Thyroid gland (tissue), 4 donors: ENCODE measurements around the gene PTPRN2. TPM values are rescaled to one million over a fixed set of nuclear protein-coding genes. Genes with fewer than 3 reads are reported as not detected.
"Not testable (repeated sequence)": the region's sequence is repeated elsewhere in the genome, so short reads cannot be mapped to it uniquely, and the experiment has no call there.

Source experiments
- DNase-seq, 2 donors: peaks; one replicate each; pipeline ENCODE4 v3.0.0-alpha.2; 2019
- H3K27ac ChIP-seq, 3 donors: fragments of 200-600 bp; sonication (generic); 1 replicate in 2 of 3; 2 replicates in 1 of 3; pipeline ENCODE4 v1.5.1; 2016 to 2019; ENCODE audit warnings: mild to moderate bottlenecking in 1 of 3, moderate library complexity in 1 of 3
- H3K27me3 ChIP-seq: fragments of 200-600 bp; sonication (generic); one replicate; pipeline ENCODE4 v1.5.1; 2019
- H3K36me3 ChIP-seq, 2 donors: fragments of 200-600 bp; sonication (generic); one replicate each; pipeline ENCODE4 v1.5.1; 2016 to 2019
- H3K4me1 ChIP-seq, 2 donors: fragments of 200-600 bp; sonication (generic); one replicate each; pipeline ENCODE4 v1.5.1; 2017 to 2019
- H3K4me3 ChIP-seq, 3 donors: fragments of 200-600 bp; sonication (generic); replicated peaks in 1 of 3; 1 replicate in 2 of 3; 2 replicates in 1 of 3; pipeline ENCODE4 v1.5.1; 2016; ENCODE audit warnings: mild to moderate bottlenecking in 1 of 3
- H3K9me3 ChIP-seq: fragments of 200-600 bp; sonication (generic); one replicate; pipeline ENCODE4 v1.5.1; 2017
- CTCF ChIP-seq, 6 experiments: fragments of 200-600 bp in 3 of 6; fragments of 450-650 bp in 3 of 6; sonication (generic) in 3 of 6; IDR thresholded peaks; one replicate each; pipeline ENCODE4 v1.5.1; 2016 to 2019; ENCODE audit warnings: antibody characterized with exemption in 6 of 6, mild to moderate bottlenecking in 2 of 6, inconsistent platforms in 1 of 6, moderate library complexity in 1 of 6
- POLR2A ChIP-seq, 2 donors: fragments of 450-650 bp; IDR thresholded peaks; one replicate each; pipeline ENCODE4 v1.6.1; 2017; ENCODE audit warnings: antibody characterized with exemption in 2 of 2, mild to moderate bottlenecking in 2 of 2, moderate library complexity in 1 of 2
- WGBS, 2 donors: methylation state at CpG; one replicate each; pipeline ENCODE4 v1.1.5; 2017; 5-methylcytosine and 5-hydroxymethylcytosine counted together
- intact Hi-C: fragments of 100-400 bp; cut with DNase I; formaldehyde crosslinking; loops from one replicate; pipeline ENCODE4 v1.15.1; 2023
- total RNA-seq, 4 donors: library from RNA; depleted of rRNA; stranded (reverse); fragments of >200 nt; gene quantifications; one replicate each; pipeline ENCODE4 v1.2.3, GENCODE V29; 2016

The PTPRN2 gene
- total RNA-seq, 4 donors from 2014 or later, result 4.2 to 9.9 (median 7.7) TPM

GRCh38 chr7:158035343-158035742 is 552.3 kb downstream of the PTPRN2 start:
- no peaks in the 10 kb centered on the region for H3K9me3 ChIP-seq
- H3K27me3 ChIP-seq, result no peaks in the 10 kb centered on the region
- no peak overlapping the region for H3K27ac ChIP-seq
- no peak for TF ChIP-seq CTCF (IDR thresholded peaks at IDR 0.05)
- no peak for TF ChIP-seq POLR2A (IDR thresholded peaks at IDR 0.05)
- H3K4me3 ChIP-seq, result no peak overlapping the region
- DNase-seq, result no peak
- intact Hi-C loops, result no loop called here
- WGBS, 2 donors, result 63 to 68% methylated on average over 4 of the region's 4 CpGs
- no peaks in the 10 kb centered on the region for H3K36me3 ChIP-seq
- no peaks in the 10 kb centered on the region for H3K4me1 ChIP-seq

GRCh38 chr7:158034571-158034970 is 553.1 kb downstream of the PTPRN2 start:
- TF ChIP-seq POLR2A (IDR thresholded peaks at IDR 0.05) (no peak), CTCF (IDR thresholded peaks at IDR 0.05) (no peak)
- DNase-seq, result no peak
- Histone ChIP-seq H3K9me3 (no peaks in the 10 kb centered on the region), H3K4me3 (no peak overlapping the region), H3K4me1 (no peaks in the 10 kb centered on the region), H3K27me3 (no peaks in the 10 kb centered on the region), H3K36me3 (no peaks in the 10 kb centered on the region), H3K27ac (no peak overlapping the region)
- WGBS, 2 donors, result 49 to 64% methylated on average over 3 of the region's 3 CpGs
- intact Hi-C loops, result no loop called here

- H3K4me3 ChIP-seq, H3K36me3 ChIP-seq, H3K4me1 ChIP-seq, H3K9me3 ChIP-seq, DNase-seq, H3K27me3 ChIP-seq, intact Hi-C loops, H3K27ac ChIP-seq: not testable (repeated sequence)
- 72 to 100% methylated on average over 2 to 6 of the region's 6 CpGs for WGBS, 2 donors
These were observed 553.7 kb downstream of the PTPRN2 start for GRCh38 chr7:158033925-158034324.

GRCh38 chr7:158033196-158033595 is 554.4 kb downstream of the PTPRN2 start:
- no peak overlapping the region for H3K4me3 ChIP-seq
- no peak for TF ChIP-seq POLR2A (IDR thresholded peaks at IDR 0.05)
- no peak for TF ChIP-seq CTCF (IDR thresholded peaks at IDR 0.05)
- no peaks in the 10 kb centered on the region for H3K36me3 ChIP-seq
- no peaks in the 10 kb centered on the region for H3K4me1 ChIP-seq
- no peak overlapping the region for H3K27ac ChIP-seq
- H3K27me3 ChIP-seq, result no peaks in the 10 kb centered on the region
- no peak for DNase-seq
- no peaks in the 10 kb centered on the region for H3K9me3 ChIP-seq
- 65 to 74% methylated on average over 8 of the region's 8 CpGs for WGBS, 2 donors
- intact Hi-C loops, result no loop called here

- Histone ChIP-seq H3K9me3 (no peaks in the 10 kb centered on the region), H3K4me3 (no peak overlapping the region), H3K27ac (no peak overlapping the region), H3K36me3 (no peaks in the 10 kb centered on the region), H3K4me1 (no peaks in the 10 kb centered on the region), H3K27me3 (no peaks in the 10 kb centered on the region)
- WGBS, 2 donors, result 83 to 86% methylated on average over 11 of the region's 11 CpGs
- TF ChIP-seq CTCF (IDR thresholded peaks at IDR 0.05) (no peak), POLR2A (IDR thresholded peaks at IDR 0.05) (no peak)
- intact Hi-C loops, result no loop called here
- no peak for DNase-seq
These were observed 555.0 kb downstream of the PTPRN2 start for GRCh38 chr7:158032561-158033115.

GRCh38 chr7:158031867-158032308 is 555.7 kb downstream of the PTPRN2 start:
- TF ChIP-seq CTCF (IDR thresholded peaks at IDR 0.05) (no peak), POLR2A (IDR thresholded peaks at IDR 0.05) (no peak)
- Histone ChIP-seq H3K27me3 (no peaks in the 10 kb centered on the region), H3K36me3 (no peaks in the 10 kb centered on the region), H3K9me3 (no peaks in the 10 kb centered on the region), H3K27ac (no peak overlapping the region), H3K4me3 (no peak overlapping the region), H3K4me1 (no peaks in the 10 kb centered on the region)
- no peak for DNase-seq
- 67 to 74% methylated on average over 13 of the region's 13 CpGs for WGBS, 2 donors
- intact Hi-C loops, result no loop called here
